GM13976 (cell line): ENCODE measurements around the gene USPL1.
A peak's percentile ranks its signal among the peaks of the same experiment; 100 is the strongest.

Source experiments
- DNase-seq: peaks from one replicate; pipeline ENCODE4 v3.0.0; 2012; ENCODE audit warnings: low spot score
- in situ Hi-C: fragments of 300-500 bp; cut with MboI; formaldehyde crosslinking; loops from one replicate; pipeline ENCODE4 v1.12.0; 2022; ENCODE audit warnings: low sequenced_read_pairs, mixed read lengths, inconsistent platforms; ENCODE audit not compliant: unreplicated experiment
- TF ChIP-seq, protein P1 (sequence below): IDR thresholded peaks from 2 replicates; pipeline ENCODE4 v1.5.1; 2012; ENCODE audit warnings: borderline replicate concordance, mild to moderate bottlenecking; ENCODE audit not compliant: insufficient read depth; ENCODE audit errors: extremely low read depth, missing control alignments, control extremely low read depth

USPL1 gene

DNA sequence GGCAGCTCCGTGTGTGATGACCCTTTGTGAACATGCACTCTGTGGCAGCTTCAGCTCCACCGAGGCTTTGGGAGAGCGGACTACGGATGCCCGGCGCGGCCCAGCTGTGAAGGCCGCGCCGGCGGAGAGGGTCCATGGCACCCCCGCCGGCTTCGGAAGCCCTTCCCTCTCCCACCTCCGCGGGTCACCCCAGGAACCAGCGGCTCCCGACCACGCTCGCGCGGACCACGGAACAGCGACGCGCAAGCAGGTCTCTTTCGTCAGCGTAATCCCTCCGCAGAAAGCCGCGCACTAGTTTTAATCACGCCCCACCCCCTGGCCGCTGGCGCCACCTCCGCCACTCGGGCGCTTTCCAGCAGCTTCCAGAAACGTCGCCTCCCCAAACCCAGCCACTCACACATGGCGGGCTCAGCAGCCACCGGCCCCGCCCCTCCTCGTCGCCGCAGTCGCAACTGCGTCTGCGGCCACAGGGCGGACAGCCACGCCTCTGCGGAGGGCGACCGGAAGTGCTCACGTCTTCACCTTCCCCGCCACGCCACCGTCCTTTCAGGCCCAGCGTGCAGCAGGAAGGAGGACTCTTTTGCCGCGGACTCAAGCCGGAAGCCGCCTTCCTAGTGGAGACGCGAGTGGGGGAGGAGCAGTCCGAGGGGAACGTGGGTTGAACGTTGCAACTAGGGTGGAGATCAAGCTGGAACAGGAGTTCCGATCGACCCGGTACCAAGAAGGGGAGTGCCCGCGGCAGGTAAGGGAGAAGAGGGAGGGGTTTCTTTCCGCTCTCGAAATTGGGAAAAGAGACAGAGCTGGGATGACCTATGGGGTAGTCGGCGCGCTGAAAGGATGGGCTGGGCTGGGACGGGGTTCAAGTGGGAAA is at the start of gene USPL1:
USPL1 (plus strand) TSS at position 606 of the 871 bp plus-strand sequence. CDS start 3,221 bp downstream, outside the sequence.
- peak; percentile 97 for DNase-seq
- in situ Hi-C loops = no loop called here

DNA sequence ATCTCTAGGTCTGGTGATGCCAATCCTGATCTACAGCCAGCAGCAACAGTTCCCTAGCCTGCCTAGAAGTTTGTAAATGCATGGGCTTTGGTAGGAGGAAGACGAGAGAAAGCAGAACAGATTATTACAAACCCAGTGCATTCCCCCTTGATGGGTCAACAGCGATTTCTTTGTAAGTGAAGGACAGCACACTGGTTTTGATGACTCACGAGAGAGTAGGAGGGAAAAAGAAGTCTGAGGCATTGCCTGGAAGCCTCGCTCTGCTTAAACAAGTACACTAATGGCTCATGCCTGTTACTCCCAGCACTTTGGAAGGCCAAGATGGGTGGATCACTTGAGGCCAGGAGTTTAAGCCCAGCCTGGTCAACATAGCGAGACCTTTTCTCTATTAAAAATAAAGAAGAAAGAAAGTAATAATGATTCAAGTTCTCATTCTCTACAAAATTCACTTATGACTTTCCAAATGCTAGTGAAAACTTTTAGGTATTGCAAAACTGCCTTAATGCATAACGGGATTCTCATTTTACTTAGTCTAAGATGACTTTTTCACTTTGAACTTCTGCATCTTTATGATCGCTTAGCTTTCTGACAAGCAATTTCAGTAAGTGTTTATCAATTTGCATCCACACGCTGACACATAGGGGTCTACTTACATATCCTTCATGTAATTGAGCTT is 47.7 kb upstream of the USPL1 start:
- in situ Hi-C loops = no loop called here
- DNase-seq = no peak
- TF ChIP-seq, protein P1, sequence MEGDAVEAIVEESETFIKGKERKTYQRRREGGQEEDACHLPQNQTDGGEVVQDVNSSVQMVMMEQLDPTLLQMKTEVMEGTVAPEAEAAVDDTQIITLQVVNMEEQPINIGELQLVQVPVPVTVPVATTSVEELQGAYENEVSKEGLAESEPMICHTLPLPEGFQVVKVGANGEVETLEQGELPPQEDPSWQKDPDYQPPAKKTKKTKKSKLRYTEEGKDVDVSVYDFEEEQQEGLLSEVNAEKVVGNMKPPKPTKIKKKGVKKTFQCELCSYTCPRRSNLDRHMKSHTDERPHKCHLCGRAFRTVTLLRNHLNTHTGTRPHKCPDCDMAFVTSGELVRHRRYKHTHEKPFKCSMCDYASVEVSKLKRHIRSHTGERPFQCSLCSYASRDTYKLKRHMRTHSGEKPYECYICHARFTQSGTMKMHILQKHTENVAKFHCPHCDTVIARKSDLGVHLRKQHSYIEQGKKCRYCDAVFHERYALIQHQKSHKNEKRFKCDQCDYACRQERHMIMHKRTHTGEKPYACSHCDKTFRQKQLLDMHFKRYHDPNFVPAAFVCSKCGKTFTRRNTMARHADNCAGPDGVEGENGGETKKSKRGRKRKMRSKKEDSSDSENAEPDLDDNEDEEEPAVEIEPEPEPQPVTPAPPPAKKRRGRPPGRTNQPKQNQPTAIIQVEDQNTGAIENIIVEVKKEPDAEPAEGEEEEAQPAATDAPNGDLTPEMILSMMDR = no peak

More for the DNA sequence above, at the start of gene USPL1:
- TF ChIP-seq, protein P1 = no peak

DNA sequence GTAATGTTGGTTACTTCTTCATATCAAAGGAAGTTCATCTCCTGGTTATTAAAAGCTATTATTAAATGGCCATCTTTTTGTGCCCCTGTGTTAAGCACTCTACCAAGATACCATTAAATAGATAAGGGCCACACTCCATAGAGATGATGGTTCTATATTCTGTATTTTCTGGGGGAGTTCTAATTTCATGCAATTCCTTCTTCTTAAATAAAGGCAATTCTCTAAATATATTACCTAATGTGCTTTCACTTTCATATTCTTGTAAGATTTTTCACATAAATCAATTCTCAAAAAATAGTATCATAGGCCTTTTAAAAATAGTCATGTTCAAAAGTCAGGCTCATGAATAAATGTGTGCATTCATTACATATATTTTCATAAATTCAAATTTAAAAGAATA is 47.0 kb upstream of the USPL1 start:
- TF ChIP-seq, protein P1 = no peak
- DNase-seq = no peak
- in situ Hi-C loops = no loop called here

DNA sequence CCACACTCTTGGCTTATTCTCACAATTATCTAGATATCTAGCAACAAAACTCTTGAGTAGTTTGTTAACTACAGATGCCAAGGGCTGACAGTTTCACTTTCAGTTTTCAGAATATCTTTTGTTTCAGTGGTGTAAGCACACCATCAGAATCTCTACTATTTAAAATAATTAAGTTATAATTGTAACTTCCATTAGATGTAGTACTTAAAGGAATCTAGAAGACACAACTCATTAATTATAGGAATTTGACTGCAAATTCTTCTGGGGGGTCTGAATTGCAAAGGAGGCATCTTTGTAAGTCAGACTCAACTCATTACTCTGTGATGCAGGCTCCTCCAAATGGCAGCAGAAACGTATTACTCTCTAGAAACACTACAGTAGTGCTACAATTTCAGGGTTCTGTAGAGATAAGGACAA is 44.9 kb upstream of the USPL1 start:
- TF ChIP-seq, protein P1 = peak; percentile 22
- DNase-seq = peak; percentile 40
- in situ Hi-C loops = no loop called here

DNA sequence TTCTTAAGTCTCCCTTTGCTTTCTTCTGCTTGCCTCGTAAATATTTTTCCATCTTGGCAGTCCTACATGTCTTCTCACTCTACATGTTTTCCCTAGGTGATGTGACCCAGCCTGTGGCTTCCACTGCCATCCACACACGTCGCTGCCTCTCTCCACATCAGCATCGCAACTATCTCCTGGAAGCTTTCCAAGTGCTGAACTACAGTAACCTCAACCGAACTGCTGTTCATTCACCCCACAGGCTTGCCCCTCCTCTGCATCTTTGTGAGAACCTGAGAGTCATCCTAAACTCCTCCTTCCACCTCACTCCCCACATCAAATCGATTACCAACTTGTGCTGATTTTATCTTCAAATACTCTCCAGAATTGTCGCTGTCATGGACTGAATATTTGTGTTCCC is 41.2 kb upstream of the USPL1 start:
- DNase-seq = no peak
- in situ Hi-C loops = no loop called here
- TF ChIP-seq, protein P1 = no peak

DNA sequence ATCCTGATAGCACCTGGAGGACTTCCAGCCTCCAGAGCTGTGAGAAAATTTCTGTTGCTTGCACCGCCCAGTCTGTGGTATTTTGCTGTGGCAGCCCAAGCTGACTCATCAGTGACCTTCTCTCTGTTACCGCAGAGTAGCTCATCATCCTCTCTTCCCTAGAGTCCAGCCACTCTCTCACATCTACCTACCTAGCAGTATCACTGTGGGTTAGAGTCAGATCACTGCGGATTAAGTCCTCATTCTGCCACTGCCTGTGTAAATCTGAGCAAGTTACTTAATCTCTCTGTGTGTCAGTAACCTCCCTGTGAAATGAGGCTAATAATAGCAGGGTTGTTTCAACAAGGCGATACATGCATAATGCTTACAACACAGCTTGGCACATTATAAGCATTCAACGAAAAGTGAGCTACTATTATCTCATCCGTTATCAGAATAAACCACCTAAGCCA is 40.3 kb upstream of the USPL1 start:
- peak; percentile 48 for DNase-seq
- TF ChIP-seq, protein P1 = no peak
- in situ Hi-C loops = no loop called here
